PC-3 (cell line): Measurements from ENCODE around the gene TUBGCP5. TPM values are rescaled to one million over a fixed set of nuclear protein-coding genes. Genes with fewer than 3 reads are reported as not detected.

Experiments used
- ATAC-seq: fragments of 200-7000 bp; cut with Tn5 transposase; 2 replicates; pipeline ENCODE4 v1.9.1; 2020; ENCODE audit warnings: mild to moderate bottlenecking, moderate library complexity
- BruUV-seq: library from RNA; stranded (reverse); fragments of 400-500 nt; replicated peaks from 2 replicates; lab custom pipeline; 2021; lab: Mats Ljungman, UMichigan
- CTCF ChIA-PET: fragments of 300-600 bp; sonication (Branson Sonifier 250); formaldehyde crosslinking; loops from one replicate; lab custom pipeline; 2022; ENCODE audit warnings: antibody characterized with exemption; lab: Charles Lee
- POLR2A ChIA-PET: fragments of 300-600 bp; sonication (Branson Sonifier 250); formaldehyde crosslinking; loops from one replicate; lab custom pipeline; 2022; ENCODE audit warnings: antibody characterized with exemption; ENCODE audit not compliant: unreplicated experiment; lab: Charles Lee
- DNase-seq: peaks from one replicate; pipeline ENCODE4 v3.0.0-alpha.2; 2015
- H2AFZ ChIP-seq: fragments of 300-600 bp; sonication (generic); 2 replicates; pipeline ENCODE4 v1.6.0; 2016; ENCODE audit warnings: antibody characterized with exemption, low read length
- H3F3A ChIP-seq: fragments of 300-600 bp; sonication (generic); one replicate; pipeline ENCODE4 v1.6.0; 2017; ENCODE audit warnings: antibody characterized with exemption, low read length, control low read depth, mild to moderate bottlenecking; ENCODE audit not compliant: unreplicated experiment
- H3K27ac ChIP-seq: fragments of 300-600 bp; sonication (generic); 2 replicates; pipeline ENCODE4 v1.5.1; 2016; ENCODE audit warnings: mild to moderate bottlenecking, low read length
- H3K27me3 ChIP-seq: fragments of 300-600 bp; sonication (generic); 2 replicates; pipeline ENCODE4 v1.6.1; 2016; ENCODE audit warnings: low read length, mixed read lengths
- H3K36me3 ChIP-seq: fragments of 300-600 bp; sonication (generic); 2 replicates; pipeline ENCODE4 v1.6.1; 2016; ENCODE audit warnings: low read depth, mixed run types, low read length, mixed read lengths
- H3K4me1 ChIP-seq: fragments of 300-600 bp; sonication (generic); 2 replicates; pipeline ENCODE4 v1.5.1; 2016; ENCODE audit warnings: low read length; ENCODE audit not compliant: insufficient read depth
- H3K4me2 ChIP-seq: fragments of 300-600 bp; sonication (generic); 2 replicates; pipeline ENCODE4 v1.6.0; 2016; ENCODE audit warnings: low read length
- H3K4me3 ChIP-seq: fragments of 300-600 bp; sonication (generic); 2 replicates; pipeline ENCODE4 v1.5.1; 2016; ENCODE audit warnings: mild to moderate bottlenecking, low read length, mixed read lengths
- H3K79me2 ChIP-seq: fragments of 300-600 bp; sonication (generic); 2 replicates; pipeline ENCODE4 v1.6.1; 2017; ENCODE audit warnings: low read length, mixed read lengths
- H3K9ac ChIP-seq: fragments of 300-600 bp; sonication (generic); 2 replicates; pipeline ENCODE4 v1.6.0; 2016; ENCODE audit warnings: mild to moderate bottlenecking, low read length
- H3K9me2 ChIP-seq: fragments of 300-600 bp; sonication (generic); replicated peaks from 2 replicates; pipeline ENCODE4 v1.6.1; 2016; ENCODE audit warnings: mixed run types, low read length, mixed read lengths
- H3K9me3 ChIP-seq: fragments of 300-600 bp; sonication (generic); 2 replicates; pipeline ENCODE4 v1.6.1; 2016; ENCODE audit warnings: low read length, mixed read lengths
- H4K20me1 ChIP-seq: fragments of 300-600 bp; sonication (generic); 2 replicates; pipeline ENCODE4 v1.6.1; 2016; ENCODE audit warnings: low read length, mixed read lengths
- CTCF ChIP-seq: fragments of 300-600 bp; sonication (generic); conservative IDR thresholded peaks from 2 replicates; pipeline ENCODE4 v1.5.1; 2017; ENCODE audit warnings: antibody characterized with exemption, low read depth, mild to moderate bottlenecking, low read length
- EZH2 ChIP-seq: fragments of 300-600 bp; sonication (generic); IDR thresholded peaks from one replicate; pipeline ENCODE4 v1.6.1; 2017; ENCODE audit warnings: antibody characterized with exemption, mild to moderate bottlenecking, low read length; ENCODE audit not compliant: unreplicated experiment
- EZH2phosphoT487 ChIP-seq: fragments of 300-600 bp; sonication (generic); IDR thresholded peaks from 2 replicates; pipeline ENCODE4 v1.6.1; 2018; ENCODE audit warnings: mild to moderate bottlenecking, antibody characterized with exemption, low read length, borderline replicate concordance
- intact Hi-C: fragments of 100-400 bp; cut with micrococcal nuclease; formaldehyde crosslinking; loops from 2 replicates; pipeline ENCODE4 v1.9.0; 2023
- total RNA-seq: library from RNA; depleted of rRNA; stranded (reverse); fragments of >200 nt; gene quantifications from 2 replicates; pipeline ENCODE4 v1.2.3, GENCODE V29; 2014

Gene TUBGCP5
- total RNA-seq, 1 experiment from 2014 or later = 33.4 TPM

- Histone ChIP-seq H3K27ac (peak overlapping the region; percentile 48; the same call in 1 of the 2 replicates), H3K4me3 (peak overlapping the region; percentile 86), H3K9ac (peak overlapping the region; percentile 87), H3K9me2 (no peaks in the 10 kb centered on the region), H3K9me3 (no peaks in the 10 kb centered on the region), H4K20me1 (peaks cover 14% of the 10 kb centered on the region), H3K4me2 (peak overlapping the region; percentile 99), H2AFZ (peak overlapping the region; percentile 100), H3K79me2 (peaks cover 37% of the 10 kb centered on the region), H3K4me1 (peaks cover 9% of the 10 kb centered on the region; the same call in 1 of the 2 replicates), H3K27me3 (no peaks in the 10 kb centered on the region), H3K36me3 (no peaks in the 10 kb centered on the region), H3F3A (no peaks in the 10 kb centered on the region)
- DNase-seq = no peak
- TSS peak; percentile 71 for BruUV-seq
- intact Hi-C loops = loop anchor here (2.0 kb wide), 1 partner anchor 58 kb away; the partner anchor contains the start of gene TUBGCP5
- TF ChIP-seq EZH2 (no peak), CTCF (no peak), EZH2phosphoT487 (no peak)
- ChIA-PET CTCF (no interaction called here), POLR2A (interaction anchor here (0.5 kb wide), 2 partner anchors 58 to 71 kb away, joined by 3 to 8 read pairs; partner anchors contain the start of gene TUBGCP5)
- ATAC-seq = no peak
Measured at GRCh38 chr15:22981051-22981840, 58.1 kb downstream of the TUBGCP5 start.

- no peaks in the 10 kb centered on the region for H3K9me2 ChIP-seq
- peak within 1 kb of the TSS; percentile 86 for H3K4me3 ChIP-seq
- BruUV-seq = no TSS peak
- H2AFZ ChIP-seq = peak within 1 kb of the TSS; percentile 100
- intact Hi-C loops = loop anchor here (2.0 kb wide), 1 partner anchor 58 kb away; the partner anchor contains the start of gene TUBGCP5
- DNase-seq (peak; percentile 91), ATAC-seq (peak; percentile 82)
- H3K9ac ChIP-seq = peak within 1 kb of the TSS; percentile 87
- POLR2A ChIA-PET = interaction anchor here (0.5 to 0.6 kb wide), 3 partner anchors 59 to 118 kb away, joined by 3 to 8 read pairs (median 4); partner anchors contain the start of gene TUBGCP5
- peaks cover 9% of the 10 kb centered on the region; the same call in 1 of the 2 replicates for H3K4me1 ChIP-seq
- no peaks in the 10 kb centered on the region for H3F3A ChIP-seq
- H4K20me1 ChIP-seq = peaks cover 14% of the 10 kb centered on the region
- H3K9me3 ChIP-seq = no peaks in the 10 kb centered on the region
- peak within 1 kb of the TSS; percentile 99 for H3K4me2 ChIP-seq
- H3K27me3 ChIP-seq = no peaks in the 10 kb centered on the region
- peaks cover 45% of the 10 kb centered on the region for H3K79me2 ChIP-seq
- H3K27ac ChIP-seq = peak within 1 kb of the TSS; percentile 53
- CTCF ChIA-PET = no interaction called here
- H3K36me3 ChIP-seq = no peaks in the 10 kb centered on the region
- no peak for TF ChIP-seq CTCF
- TF ChIP-seq EZH2 = no peak
- TF ChIP-seq EZH2phosphoT487 = no peak
Measured at GRCh38 chr15:22980189-22981050, 58.9 kb downstream of the TUBGCP5 start, which contains the start of gene CYFIP1. Gene CYFIP1 (minus strand): TSS chr15:22980368. CDS start chr15:22947285, 33,083 bp downstream.
